HEK293 (cell line): Measurements from ENCODE around the gene POLR2L.

Source experiments
- CTCF ChIA-PET: fragments of 350-600 bp; formaldehyde crosslinking; extraction: SDS; loops from one replicate; lab custom pipeline; 2021; ENCODE audit warnings: antibody characterized with exemption; lab: Yijun Ruan, JAX
- POLR2A ChIA-PET: fragments of 300-600 bp; formaldehyde crosslinking; extraction: SDS; loops from one replicate; lab custom pipeline; 2020; ENCODE audit warnings: antibody characterized with exemption, inconsistent platforms; lab: Yijun Ruan, JAX
- H3K27ac ChIP-seq: fragments of 200-500 bp; sonication (Bioruptor generic); 2 replicates; pipeline ENCODE4 v1.5.1; 2014; ENCODE audit warnings: low read depth, low read length, control low read depth, inconsistent platforms; ENCODE audit errors: extremely low read depth
- H3K36me3 ChIP-seq, 2 experiments: fragments of 200-500 bp in 1 of 2; sonication (Bioruptor generic) in 1 of 2; 1 replicate in 1 of 2; 2 replicates in 1 of 2; pipeline ENCODE4 v1.5.1; 2014 to 2017; ENCODE audit warnings: inconsistent platforms in 2 of 2, low read length in 2 of 2; ENCODE audit not compliant: control insufficient read depth in 2 of 2, insufficient read depth in 1 of 2
- H3K4me1 ChIP-seq: fragments of 200-500 bp; sonication (Bioruptor generic); 2 replicates; pipeline ENCODE4 v1.5.1; 2014; ENCODE audit warnings: mild to moderate bottlenecking, low read length, inconsistent platforms; ENCODE audit not compliant: control insufficient read depth, insufficient read depth
- H3K4me3 ChIP-seq: 2 replicates; pipeline ENCODE4 v1.5.1; 2011; ENCODE audit warnings: low read depth, mild to moderate bottlenecking, control low read depth, low read length, moderate library complexity
- H3K9me3 ChIP-seq: fragments of 200-500 bp; sonication (Bioruptor generic); 2 replicates; pipeline ENCODE4 v1.5.1; 2014; ENCODE audit warnings: low read depth, low read length, inconsistent platforms; ENCODE audit not compliant: control insufficient read depth, insufficient read depth
- BCL11A ChIP-seq: fragments of 450-650 bp; formaldehyde crosslinking; IDR thresholded peaks from 2 replicates; pipeline ENCODE4 v1.5.1; 2016; ENCODE audit warnings: low read depth, missing biosample characterization, missing genetic modification characterization
- SCRT2 ChIP-seq: fragments of 450-650 bp; formaldehyde crosslinking; IDR thresholded peaks from 2 replicates; pipeline ENCODE4 v1.5.1; 2016; ENCODE audit warnings: missing biosample characterization, missing genetic modification characterization
- YY2 ChIP-seq: fragments of 450-650 bp; formaldehyde crosslinking; IDR thresholded peaks from 2 replicates; pipeline ENCODE4 v1.5.1; 2016; ENCODE audit warnings: missing biosample characterization, missing genetic modification characterization
- ZBTB10 ChIP-seq: fragments of 450-650 bp; formaldehyde crosslinking; IDR thresholded peaks from 2 replicates; pipeline ENCODE4 v1.5.1; 2016; ENCODE audit warnings: missing biosample characterization, missing genetic modification characterization
- ZBTB20 ChIP-seq: fragments of 450-650 bp; formaldehyde crosslinking; IDR thresholded peaks from 2 replicates; pipeline ENCODE4 v1.5.1; 2016; ENCODE audit warnings: missing biosample characterization, missing genetic modification characterization
- ZBTB21 ChIP-seq: fragments of 450-650 bp; formaldehyde crosslinking; IDR thresholded peaks from 2 replicates; pipeline ENCODE4 v1.5.1; 2017; ENCODE audit warnings: missing biosample characterization, missing genetic modification characterization
- ZFHX2 ChIP-seq: fragments of 450-650 bp; formaldehyde crosslinking; conservative IDR thresholded peaks from 2 replicates; pipeline ENCODE4 v1.5.1; 2016; ENCODE audit warnings: missing biosample characterization, missing genetic modification characterization
- ZNF140 ChIP-seq: fragments of 450-650 bp; formaldehyde crosslinking; IDR thresholded peaks from 2 replicates; pipeline ENCODE4 v1.5.1; 2016; ENCODE audit warnings: missing biosample characterization, missing genetic modification characterization
- ZNF324 ChIP-seq: fragments of 450-650 bp; formaldehyde crosslinking; IDR thresholded peaks from 2 replicates; pipeline ENCODE4 v1.5.1; 2016; ENCODE audit warnings: missing biosample characterization, missing genetic modification characterization
- ZNF366 ChIP-seq: fragments of 450-650 bp; formaldehyde crosslinking; conservative IDR thresholded peaks from 2 replicates; pipeline ENCODE4 v1.5.1; 2016; ENCODE audit warnings: missing biosample characterization, missing genetic modification characterization
- ZNF660 ChIP-seq: fragments of 450-650 bp; IDR thresholded peaks from 2 replicates; pipeline ENCODE4 v1.5.1; 2018; ENCODE audit warnings: missing biosample characterization, mild to moderate bottlenecking, missing genetic modification characterization

POLR2L gene

GRCh38 chr11:866481-866880 is 24.2 kb upstream of the POLR2L start:
- H3K9me3 ChIP-seq: no peaks in the 10 kb centered on the region
- peaks cover 0 to 33% of the 10 kb centered on the region in 2 experiments; a peak in 1 of 3 replicates for H3K36me3 ChIP-seq
- ChIA-PET POLR2A (no interaction called here), CTCF (no interaction called here)
- no peak overlapping the region for H3K27ac ChIP-seq
- TF ChIP-seq ZFHX2 (tag by site-specific recombination) (peak; percentile 51; the same call in 1 of the 2 replicates), SCRT2 (no peak), BCL11A (tag by site-specific recombination) (no peak), ZNF140 (tag by site-specific recombination) (no peak)
- TF ChIP-seq, all 188 proteins: peak for 1
- Histone ChIP-seq H3K4me3 (no peak overlapping the region), H3K4me1 (no peaks in the 10 kb centered on the region)

- no peaks in the 10 kb centered on the region for H3K9me3 ChIP-seq
- no peak overlapping the region for H3K4me3 ChIP-seq
- H3K36me3 ChIP-seq: peaks cover 0 to 31% of the 10 kb centered on the region in 2 experiments; a peak in 1 of 3 replicates
- POLR2A ChIA-PET: interaction anchor here (0.6 to 0.7 kb wide), 3 partner anchors 44 to 70 kb away, joined by 3 read pairs; no protein-coding TSS in a partner anchor
- TF ChIP-seq ZNF366 (tag by site-specific recombination) (no peak), ZBTB21 (no peak), YY2 (no peak), ZFHX2 (tag by site-specific recombination) (0 out of 2 replicates have a peak, but pooled peaks have one; percentile 30), ZBTB10 (tag by site-specific recombination) (0 out of 2 replicates have a peak, but pooled peaks have one; percentile 47), ZNF660 (tag by site-specific recombination) (no peak)
- TF ChIP-seq, all 188 proteins: peak for 2
- Histone ChIP-seq H3K27ac (no peak overlapping the region), H3K4me1 (no peaks in the 10 kb centered on the region)
- CTCF ChIA-PET: interaction anchor here (0.6 kb wide), 1 partner anchor 312 kb away, joined by 3 read pairs; no protein-coding TSS in a partner anchor
Measured at GRCh38 chr11:865462-866430, 23.4 kb upstream of the POLR2L start.

- Histone ChIP-seq H3K4me3 (no peak overlapping the region), H3K36me3 (peaks cover 0 to 28% of the 10 kb centered on the region in 2 experiments; a peak in 1 of 3 replicates), H3K4me1 (no peaks in the 10 kb centered on the region), H3K9me3 (no peaks in the 10 kb centered on the region), H3K27ac (no peak overlapping the region)
- ChIA-PET CTCF (interaction anchor here (0.5 kb wide), 1 partner anchor 9 kb away, joined by 3 read pairs; no protein-coding TSS in a partner anchor), POLR2A (interaction anchor here (0.6 to 0.9 kb wide), 2 partner anchors 45 to 625 kb away, joined by 3 to 5 read pairs; no protein-coding TSS in a partner anchor)
- no peak for TF ChIP-seq ZNF324 (tag by site-specific recombination)
- TF ChIP-seq ZBTB20 (tag by site-specific recombination): peak; percentile 84
Measured at GRCh38 chr11:864898-865297, 22.6 kb upstream of the POLR2L start.
